Measurements from ENCODE around the gene SMKR1. TPM values are rescaled to one million over a fixed set of nuclear protein-coding genes. Genes with fewer than 3 reads are reported as not detected.
"Not testable (repeated sequence)": the region's sequence is repeated elsewhere in the genome, so short reads cannot be mapped to it uniquely, and the experiment has no call there.

Gene SMKR1
- total and polyA plus RNA-seq, 4 donors: 0.51 to 3.6 (median 1.9) TPM

DNA sequence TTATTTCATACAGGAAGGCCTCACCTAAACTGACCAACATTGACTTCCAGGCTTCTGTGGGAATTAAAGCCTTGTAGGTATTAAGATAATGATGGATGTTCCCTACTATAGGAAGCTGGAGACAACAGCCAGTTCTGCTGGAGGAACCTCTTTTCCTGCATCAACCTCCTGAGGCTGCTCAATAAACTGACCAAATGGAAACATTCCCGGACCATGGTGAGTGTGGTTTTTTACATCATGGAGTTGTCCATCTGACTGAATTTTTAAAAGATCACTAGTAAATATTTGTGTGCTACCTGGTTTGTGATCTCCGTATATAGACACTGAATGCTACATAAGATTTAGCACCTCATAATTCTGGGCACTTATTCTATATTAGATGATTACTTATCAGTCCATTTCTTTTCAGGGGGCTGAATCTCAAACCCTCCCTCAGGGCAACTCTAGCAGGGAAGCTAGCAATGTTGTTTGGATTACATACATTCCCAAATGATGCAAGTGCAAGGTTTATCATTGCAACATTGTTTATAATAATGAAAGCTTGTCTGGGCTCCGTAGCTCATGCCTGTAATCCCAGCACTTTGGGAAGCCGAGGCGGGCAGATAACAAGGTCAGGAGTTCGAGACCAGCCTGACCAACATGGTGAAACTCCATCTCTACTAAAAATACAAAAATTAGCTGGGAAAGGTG, 21.5 kb upstream of the SMKR1 start:
- TF ChIP-seq, protein P1, sequence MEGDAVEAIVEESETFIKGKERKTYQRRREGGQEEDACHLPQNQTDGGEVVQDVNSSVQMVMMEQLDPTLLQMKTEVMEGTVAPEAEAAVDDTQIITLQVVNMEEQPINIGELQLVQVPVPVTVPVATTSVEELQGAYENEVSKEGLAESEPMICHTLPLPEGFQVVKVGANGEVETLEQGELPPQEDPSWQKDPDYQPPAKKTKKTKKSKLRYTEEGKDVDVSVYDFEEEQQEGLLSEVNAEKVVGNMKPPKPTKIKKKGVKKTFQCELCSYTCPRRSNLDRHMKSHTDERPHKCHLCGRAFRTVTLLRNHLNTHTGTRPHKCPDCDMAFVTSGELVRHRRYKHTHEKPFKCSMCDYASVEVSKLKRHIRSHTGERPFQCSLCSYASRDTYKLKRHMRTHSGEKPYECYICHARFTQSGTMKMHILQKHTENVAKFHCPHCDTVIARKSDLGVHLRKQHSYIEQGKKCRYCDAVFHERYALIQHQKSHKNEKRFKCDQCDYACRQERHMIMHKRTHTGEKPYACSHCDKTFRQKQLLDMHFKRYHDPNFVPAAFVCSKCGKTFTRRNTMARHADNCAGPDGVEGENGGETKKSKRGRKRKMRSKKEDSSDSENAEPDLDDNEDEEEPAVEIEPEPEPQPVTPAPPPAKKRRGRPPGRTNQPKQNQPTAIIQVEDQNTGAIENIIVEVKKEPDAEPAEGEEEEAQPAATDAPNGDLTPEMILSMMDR (IDR thresholded peaks at IDR 0.05; ENCODE audit: control extremely low read depth, extremely low read depth): no peak
- DNase-seq (no peak), ATAC-seq (ENCODE audit: insufficient read depth, low FRiP score) (no peak)
- Histone ChIP-seq H3K9ac (ENCODE audit: insufficient read depth in 1 of 2, low read length in 2 of 2) (no peak overlapping the region), H3K4me1 (ENCODE audit: control insufficient read depth in 5 of 5, insufficient read depth in 5 of 5, low read length in 5 of 5) (no peaks in the 10 kb centered on the region), H3K36me3 (ENCODE audit: control insufficient read depth in 4 of 4, insufficient read depth in 4 of 4, low read length in 4 of 4) (peaks cover 0 to 12% (median under 1%) of the 10 kb centered on the region in 4 donors), H3K4me3 (no peak overlapping the region), H3K9me3 (ENCODE audit: control insufficient read depth in 4 of 4, insufficient read depth in 3 of 4, low read length in 3 of 4) (no peaks in the 10 kb centered on the region), H3K27me3 (ENCODE audit: control insufficient read depth in 3 of 3, insufficient read depth in 3 of 3, low read length in 2 of 3) (no peaks in the 10 kb centered on the region), H3K27ac (ENCODE audit: low read depth in 1 of 2, low read length in 1 of 2) (no peak overlapping the region)
- 86 to 88% methylated on average over 6 of the region's 6 CpGs for WGBS, 2 donors

DNA sequence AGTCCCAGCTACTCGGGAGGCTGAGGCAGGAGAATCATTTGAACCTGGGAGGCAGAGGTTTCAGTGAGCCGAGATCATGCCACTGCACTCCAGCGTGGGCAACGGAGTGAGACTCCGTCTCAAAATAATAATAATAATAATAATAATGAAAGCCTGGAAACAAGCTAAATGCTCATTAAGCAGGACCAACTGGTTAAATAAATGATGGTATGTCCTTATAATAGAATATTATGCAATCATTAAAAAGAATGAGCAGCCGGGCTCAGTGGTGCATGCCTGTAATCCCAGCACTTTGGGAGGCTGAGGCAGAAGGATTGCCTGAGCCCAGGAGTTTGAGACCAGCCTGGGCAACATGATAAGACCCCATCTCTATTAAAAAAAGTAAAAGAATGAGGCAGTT, 21.0 kb upstream of the SMKR1 start:
- WGBS, 2 donors: 96 to 98% methylated on average over 6 of the region's 6 CpGs
- H3K27me3 ChIP-seq (ENCODE audit: control insufficient read depth in 3 of 3, insufficient read depth in 3 of 3, low read length in 2 of 3); H3K27ac ChIP-seq (ENCODE audit: low read depth in 1 of 2, low read length in 1 of 2); H3K4me1 ChIP-seq (ENCODE audit: control insufficient read depth in 5 of 5, insufficient read depth in 5 of 5, low read length in 5 of 5); H3K4me3 ChIP-seq; H3K9ac ChIP-seq (ENCODE audit: insufficient read depth in 1 of 2, low read length in 2 of 2); DNase-seq; ATAC-seq (ENCODE audit: insufficient read depth, low FRiP score); H3K9me3 ChIP-seq (ENCODE audit: control insufficient read depth in 4 of 4, insufficient read depth in 3 of 4, low read length in 3 of 4): not testable (repeated sequence)
- peaks cover 0 to 12% (median under 1%) of the 10 kb centered on the region in 4 donors for H3K36me3 ChIP-seq (ENCODE audit: control insufficient read depth in 4 of 4, insufficient read depth in 4 of 4, low read length in 4 of 4)

GRCh38 chr7:129482781-129483180, 19.6 kb upstream of the SMKR1 start:
- ATAC-seq (ENCODE audit: insufficient read depth, low FRiP score): no peak
- no peaks in the 10 kb centered on the region for H3K9me3 ChIP-seq (ENCODE audit: control insufficient read depth in 4 of 4, insufficient read depth in 3 of 4, low read length in 3 of 4)
- TF ChIP-seq, protein P1 (IDR thresholded peaks at IDR 0.05; ENCODE audit: control extremely low read depth, extremely low read depth): no peak
- no peak overlapping the region for H3K4me3 ChIP-seq
- H3K4me1 ChIP-seq (ENCODE audit: control insufficient read depth in 5 of 5, insufficient read depth in 5 of 5, low read length in 5 of 5): no peaks in the 10 kb centered on the region
- 95 to 97% methylated on average over 8 of the region's 8 CpGs for WGBS, 2 donors
- no peak for DNase-seq
- no peaks in the 10 kb centered on the region for H3K27me3 ChIP-seq (ENCODE audit: control insufficient read depth in 3 of 3, insufficient read depth in 3 of 3, low read length in 2 of 3)
- peaks cover 0 to 12% (median under 1%) of the 10 kb centered on the region in 4 donors for H3K36me3 ChIP-seq (ENCODE audit: control insufficient read depth in 4 of 4, insufficient read depth in 4 of 4, low read length in 4 of 4)
- no peak overlapping the region for H3K27ac ChIP-seq (ENCODE audit: low read depth in 1 of 2, low read length in 1 of 2)
- no peak overlapping the region for H3K9ac ChIP-seq (ENCODE audit: insufficient read depth in 1 of 2, low read length in 2 of 2)

- no peak overlapping the region for H3K27ac ChIP-seq (ENCODE audit: low read depth in 1 of 2, low read length in 1 of 2)
- no peaks in the 10 kb centered on the region for H3K9me3 ChIP-seq (ENCODE audit: control insufficient read depth in 4 of 4, insufficient read depth in 3 of 4, low read length in 3 of 4)
- no peak for ATAC-seq (ENCODE audit: insufficient read depth, low FRiP score)
- TF ChIP-seq, protein P1 (IDR thresholded peaks at IDR 0.05; ENCODE audit: control extremely low read depth, extremely low read depth): no peak
- no peaks in the 10 kb centered on the region for H3K4me1 ChIP-seq (ENCODE audit: control insufficient read depth in 5 of 5, insufficient read depth in 5 of 5, low read length in 5 of 5)
- no peaks in the 10 kb centered on the region for H3K27me3 ChIP-seq (ENCODE audit: control insufficient read depth in 3 of 3, insufficient read depth in 3 of 3, low read length in 2 of 3)
- peaks cover 0 to 2% (median 0%) of the 10 kb centered on the region in 4 donors for H3K36me3 ChIP-seq (ENCODE audit: control insufficient read depth in 4 of 4, insufficient read depth in 4 of 4, low read length in 4 of 4)
- no peak overlapping the region for H3K9ac ChIP-seq (ENCODE audit: insufficient read depth in 1 of 2, low read length in 2 of 2)
- DNase-seq: no peak
- 70 to 76% methylated on average over 3 of the region's 3 CpGs for WGBS, 2 donors
- H3K4me3 ChIP-seq: no peak overlapping the region
Measured at GRCh38 chr7:129489491-129489890, 12.8 kb upstream of the SMKR1 start.

Measured in lung (tissue), 12 donors.